HG02763 (cell line): ENCODE results near the gene EMC6.
"Not testable (repeated sequence)": the region's sequence is repeated elsewhere in the genome, so short reads cannot be mapped to it uniquely, and the experiment has no call there.

Source experiments
- ATAC-seq: cut with Tn5 transposase; IDR thresholded peaks from one replicate; pipeline ENCODE4 v1.9.1; 2021; ENCODE audit warnings: mild to moderate bottlenecking, moderate library complexity; ENCODE audit not compliant: unreplicated experiment

Gene EMC6

DNA sequence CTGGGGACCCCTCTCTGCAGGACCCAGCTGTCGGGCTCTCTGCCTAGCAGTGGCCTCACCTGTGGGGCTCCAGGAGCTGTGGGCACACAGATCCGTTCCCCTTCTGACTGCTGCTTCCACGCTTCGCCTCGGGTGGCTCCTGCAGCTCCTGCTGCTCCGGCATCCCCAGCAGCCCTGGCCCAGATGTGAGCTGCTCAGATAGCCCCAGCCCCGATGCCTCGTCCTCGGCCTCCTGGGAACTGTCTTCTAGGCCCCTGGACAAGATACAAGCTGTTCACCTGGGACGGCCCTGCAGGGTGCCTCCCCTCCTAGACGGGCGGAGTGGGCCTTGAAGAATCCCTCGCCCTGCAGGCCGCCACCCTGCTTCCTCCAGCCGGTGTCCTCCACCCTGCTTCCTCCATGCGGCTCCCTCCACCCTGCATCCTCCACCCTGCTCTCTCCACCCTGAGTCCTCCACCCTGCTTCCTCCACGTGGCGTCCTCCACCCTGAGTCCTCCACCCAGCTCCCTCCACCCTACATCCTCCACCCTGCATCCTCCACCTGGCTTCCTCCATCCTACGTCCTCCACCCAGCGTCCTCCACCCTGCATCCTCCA, 11.0 kb downstream of the EMC6 start:
- ATAC-seq, result no peak

- no peak for ATAC-seq
These were observed 12.4 kb downstream of the EMC6 start for GRCh38 chr17:3681057-3681456.

- no peak for ATAC-seq
These were observed 13.0 kb downstream of the EMC6 start for GRCh38 chr17:3681565-3681964.

- ATAC-seq, result no peak
These were observed 13.4 kb downstream of the EMC6 start for GRCh38 chr17:3682033-3682432.

DNA sequence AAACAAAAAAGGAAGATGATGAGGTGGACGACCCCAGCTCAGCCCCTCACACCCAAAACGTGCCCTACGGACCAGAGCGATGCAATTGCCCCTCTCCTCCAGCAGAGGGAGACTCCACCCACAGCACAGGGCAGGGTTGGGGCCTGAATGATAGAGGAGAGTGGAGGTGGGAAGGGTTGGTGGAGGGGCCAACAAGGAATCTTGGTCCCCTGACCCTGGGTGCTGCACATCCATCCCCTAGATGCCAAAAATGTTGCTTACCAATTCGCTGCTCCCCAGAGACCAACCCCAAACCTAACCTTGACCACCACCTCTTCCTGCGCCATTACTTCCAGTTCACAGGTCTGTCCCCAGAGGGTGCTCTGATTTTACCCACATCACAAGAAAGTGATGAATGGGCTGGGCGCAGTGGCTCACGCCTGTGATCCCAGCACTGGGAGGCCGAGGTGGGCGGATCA, 14.5 kb downstream of the EMC6 start:
- no peak for ATAC-seq

GRCh38 chr17:3685174-3685573, 16.6 kb downstream of the EMC6 start:
- ATAC-seq, result no peak

GRCh38 chr17:3688027-3688553, 19.5 kb downstream of the EMC6 start:
- no peak for ATAC-seq

DNA sequence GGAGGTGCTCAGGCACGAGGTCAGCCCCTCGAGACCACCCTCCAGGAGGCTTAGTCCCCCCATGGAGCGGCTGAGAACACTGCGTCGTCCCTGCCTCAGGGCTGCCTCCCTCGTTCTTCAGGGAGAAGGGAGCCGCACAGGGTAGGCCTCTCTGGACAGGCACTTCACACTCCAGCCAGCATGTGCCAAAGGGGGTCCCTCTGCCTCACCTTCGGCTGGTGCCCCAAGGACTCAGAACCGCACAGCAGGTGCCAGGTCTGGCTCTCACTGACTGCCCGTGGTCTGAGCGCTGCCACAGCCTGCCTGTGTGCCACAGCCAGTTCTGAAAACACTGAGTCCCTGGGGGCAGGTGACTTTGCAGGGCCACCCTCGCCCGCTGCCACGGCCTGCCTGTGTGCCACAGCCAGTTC, 20.2 kb downstream of the EMC6 start:
- no peak for ATAC-seq

GRCh38 chr17:3689262-3690093, 20.9 kb downstream of the EMC6 start:
- ATAC-seq, result no peak

GRCh38 chr17:3690094-3690715, 21.6 kb downstream of the EMC6 start:
- no peak for ATAC-seq

DNA sequence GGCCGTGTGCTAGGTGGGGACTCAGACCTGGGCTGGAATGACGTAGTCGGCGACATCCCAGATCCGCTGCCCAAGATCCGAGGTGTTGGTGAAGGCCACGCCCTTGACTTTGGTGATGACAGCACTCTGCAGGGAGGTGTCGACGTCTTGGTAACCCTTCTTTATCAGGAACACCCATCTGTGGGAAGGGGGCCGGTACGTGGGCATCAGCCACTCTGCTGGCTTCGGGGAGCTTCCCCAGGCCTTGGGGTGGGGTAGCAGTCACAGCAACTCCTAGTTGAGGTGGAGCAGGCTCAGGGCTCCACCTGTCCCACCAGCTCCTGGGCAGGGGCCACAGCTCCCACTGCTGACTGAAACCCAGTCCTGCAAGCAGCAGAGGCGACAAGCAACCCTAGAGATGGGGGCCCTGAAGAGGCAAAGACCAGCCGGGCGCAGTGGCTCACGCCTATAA, 23.0 kb downstream of the EMC6 start:
- ATAC-seq, result no peak

DNA sequence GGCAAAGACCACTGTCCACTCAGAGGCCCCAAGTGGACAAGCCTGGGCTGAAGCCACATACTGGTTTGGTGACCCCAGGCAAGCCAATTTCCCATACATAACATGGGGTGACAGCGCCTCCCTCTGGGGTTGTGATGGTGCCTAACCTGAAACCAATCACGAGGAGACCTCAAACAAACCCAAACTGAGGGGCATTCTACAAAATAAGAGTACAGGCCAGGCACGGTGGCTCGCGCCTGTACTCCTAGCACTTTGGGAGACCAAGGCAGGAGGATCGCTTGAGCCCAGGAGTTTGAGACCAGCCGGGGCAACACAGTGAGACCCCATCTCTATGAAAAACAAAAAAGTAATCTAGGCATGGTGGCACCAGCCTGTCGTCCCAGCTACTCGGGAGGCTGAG, 23.7 kb downstream of the EMC6 start:
- no peak for ATAC-seq

- no peak for ATAC-seq
These were observed 24.5 kb downstream of the EMC6 start for GRCh38 chr17:3693141-3693540.

- ATAC-seq, result no peak
These were observed 25.2 kb downstream of the EMC6 start for GRCh38 chr17:3693829-3694231.

DNA sequence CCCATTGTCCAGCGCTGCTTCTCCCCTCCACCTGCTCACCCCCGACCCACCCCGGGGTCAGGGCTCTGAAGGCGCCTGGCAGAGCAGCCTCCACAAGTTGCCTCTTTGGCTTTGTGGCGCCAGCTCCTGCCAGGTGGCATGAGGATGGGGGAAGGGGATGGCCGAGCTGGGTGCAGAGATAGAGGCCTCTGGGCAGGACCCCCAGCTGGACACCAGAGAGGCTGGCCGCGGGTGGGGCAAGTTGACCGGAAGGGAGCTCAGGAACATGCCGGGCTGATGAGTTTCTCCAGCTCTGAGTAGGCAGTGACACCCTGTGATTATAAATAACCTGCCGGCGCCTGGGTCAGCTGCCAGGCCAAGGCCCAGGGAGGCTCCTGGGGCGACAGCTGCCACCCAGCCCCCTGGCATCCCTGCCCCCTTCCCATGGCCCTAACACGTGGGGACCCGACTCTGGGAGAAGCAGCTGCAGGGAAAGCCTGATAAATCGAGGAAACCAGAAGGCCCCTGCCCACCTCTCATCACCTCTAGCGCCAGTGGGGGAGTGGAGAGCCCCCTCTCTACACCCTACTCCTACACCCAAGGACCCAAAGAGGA, 26.6 kb downstream of the EMC6 start:
- ATAC-seq, result no peak

DNA sequence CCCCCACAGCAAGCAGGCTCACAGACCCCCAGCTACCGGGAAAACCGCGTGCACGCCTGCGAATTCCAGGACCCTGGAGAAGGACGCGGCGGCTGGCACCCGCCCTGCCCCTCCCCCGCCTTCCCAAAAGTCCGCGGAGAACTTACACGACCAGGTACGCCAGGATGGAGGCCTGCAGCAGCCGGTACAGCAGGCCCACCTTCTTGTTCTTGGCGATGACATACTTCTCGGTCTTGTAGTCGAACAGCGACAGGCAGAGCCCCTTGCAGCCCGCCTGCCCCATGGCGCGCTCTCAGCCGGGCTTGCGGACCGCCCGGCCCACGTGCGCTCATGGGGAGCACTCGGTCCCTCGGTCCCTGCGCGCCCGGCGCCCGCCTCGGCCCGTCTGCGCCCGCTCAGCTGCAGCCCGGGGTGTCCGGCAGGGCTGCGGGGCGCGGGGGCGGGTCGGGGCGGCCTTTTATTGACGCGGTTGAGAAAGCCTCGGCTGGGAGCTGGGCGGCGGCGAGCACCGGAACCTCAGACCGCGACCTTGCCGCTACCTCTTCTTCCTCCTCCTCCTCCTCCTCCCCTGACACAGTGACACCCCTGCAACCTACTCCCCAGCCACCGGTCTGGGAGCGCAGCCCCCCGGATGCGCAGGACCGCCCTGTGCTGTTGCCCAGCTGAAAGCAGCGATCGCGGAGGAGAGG, 27.3 kb downstream of the EMC6 start, which contains the start of gene P2RX5:
Gene P2RX5, minus strand, starts transcription at position 433 of the 689 bp plus-strand sequence. Its CDS starts 150 bp downstream, at position 283.
- no peak for ATAC-seq

- ATAC-seq, result no peak
These were observed 28.5 kb downstream of the EMC6 start for GRCh38 chr17:3697103-3697476.

DNA sequence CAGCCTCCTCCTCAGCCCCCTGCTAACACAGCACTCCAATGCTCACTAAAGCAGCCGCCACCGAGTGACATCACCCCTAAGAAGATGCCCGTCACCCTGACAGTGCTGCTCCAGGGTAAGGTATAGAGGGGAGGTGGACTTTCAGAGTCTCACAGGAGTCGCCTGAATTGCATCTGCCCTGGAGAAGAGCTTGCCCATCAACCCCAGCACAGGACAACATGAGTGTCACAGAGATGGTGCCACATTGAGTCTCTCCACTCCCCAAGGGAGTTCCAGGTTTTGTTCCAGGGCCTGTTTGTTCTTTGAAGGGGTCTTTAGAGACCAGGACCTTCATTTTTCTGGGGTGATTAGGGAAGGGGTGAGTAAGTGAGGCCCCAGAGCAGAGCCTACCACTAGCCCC, 29.5 kb downstream of the EMC6 start:
- no peak for ATAC-seq

- ATAC-seq, result no peak
These were observed 31.3 kb downstream of the EMC6 start for GRCh38 chr17:3699951-3700350.

GRCh38 chr17:3702041-3702539, 33.5 kb downstream of the EMC6 start:
- not testable (repeated sequence) for ATAC-seq
